GM19397 (cell line): Measurements from ENCODE around the gene KRT3.

ENCODE experiments used
- ATAC-seq: cut with Tn5 transposase; IDR thresholded peaks from one replicate; pipeline ENCODE4 v1.9.1; 2021; ENCODE audit warnings: mild to moderate bottlenecking, moderate library complexity; ENCODE audit not compliant: unreplicated experiment

KRT3 gene

GRCh38 chr12:52795694-52796428, at the start of gene KRT3:
Gene KRT3, minus strand, starts transcription at chr12:52796117. Its CDS starts 75 bp downstream, at chr12:52796042.
- no peak for ATAC-seq

- ATAC-seq, result no peak
Measured at GRCh38 chr12:52844386-52844785, 48.5 kb upstream of the KRT3 start.

- no peak for ATAC-seq
Measured at GRCh38 chr12:52839436-52840105, 43.7 kb upstream of the KRT3 start.

- no peak for ATAC-seq
Measured at GRCh38 chr12:52838609-52839435, 42.9 kb upstream of the KRT3 start.

- ATAC-seq, result no peak
Measured at GRCh38 chr12:52837781-52838608, 42.1 kb upstream of the KRT3 start.

GRCh38 chr12:52837413-52837741, 41.5 kb upstream of the KRT3 start:
- ATAC-seq, result no peak

- ATAC-seq, result no peak
Measured at GRCh38 chr12:52836491-52837412, 40.8 kb upstream of the KRT3 start.

- no peak for ATAC-seq
Measured at GRCh38 chr12:52836042-52836466, 40.1 kb upstream of the KRT3 start.

- no peak for ATAC-seq
Measured at GRCh38 chr12:52835271-52836041, 39.5 kb upstream of the KRT3 start.

- no peak for ATAC-seq
Measured at GRCh38 chr12:52834727-52835001, 38.7 kb upstream of the KRT3 start.

GRCh38 chr12:52833922-52834726, 38.2 kb upstream of the KRT3 start, which contains the start of gene KRT79:
Gene KRT79, minus strand, starts transcription at chr12:52834311. Its CDS starts 51 bp downstream, at chr12:52834260.
- ATAC-seq, result no peak

- no peak for ATAC-seq
Measured at GRCh38 chr12:52832985-52833905, 37.3 kb upstream of the KRT3 start.

GRCh38 chr12:52832451-52832850, 36.5 kb upstream of the KRT3 start:
- no peak for ATAC-seq

GRCh38 chr12:52831251-52831650, 35.3 kb upstream of the KRT3 start:
- no peak for ATAC-seq

- ATAC-seq, result no peak
Measured at GRCh38 chr12:52829986-52830770, 34.3 kb upstream of the KRT3 start.

GRCh38 chr12:52828591-52829021, 32.7 kb upstream of the KRT3 start:
- ATAC-seq, result no peak
